Fibroblast of lung (primary cell): ENCODE results near the gene OGA. TPM values are rescaled to one million over a fixed set of nuclear protein-coding genes. Genes with fewer than 3 reads are reported as not detected.

Source experiments
- DNase-seq, 2 donors: peaks; one replicate each; pipeline versions ENCODE4 v3.0.0 to v3.0.0-alpha.2; 2010; ENCODE audit warnings: low read depth in 2 of 2
- H2AFZ ChIP-seq: 2 replicates; pipeline ENCODE4 v1.5.1; 2012; ENCODE audit warnings: low read length, control low read depth, inconsistent platforms
- H3K27ac ChIP-seq: 2 replicates; pipeline ENCODE4 v1.5.1; 2011; ENCODE audit warnings: low read length, control low read depth; ENCODE audit not compliant: insufficient read depth
- H3K27me3 ChIP-seq: 2 replicates; pipeline ENCODE4 v1.5.1; 2011; ENCODE audit warnings: mild to moderate bottlenecking, low read length; ENCODE audit not compliant: control insufficient read depth, insufficient read depth
- H3K36me3 ChIP-seq: 2 replicates; pipeline ENCODE4 v1.5.1; 2011; ENCODE audit warnings: low read length; ENCODE audit not compliant: control insufficient read depth, insufficient read depth
- H3K4me1 ChIP-seq: 2 replicates; pipeline ENCODE4 v1.5.1; 2011; ENCODE audit warnings: low read length; ENCODE audit not compliant: control insufficient read depth, insufficient read depth; ENCODE audit errors: extremely low read depth
- H3K4me2 ChIP-seq: 2 replicates; pipeline ENCODE4 v1.5.1; 2011; ENCODE audit warnings: low read length, control low read depth; ENCODE audit not compliant: insufficient read depth; ENCODE audit errors: extremely low read depth
- H3K4me3 ChIP-seq, 4 experiments: fragments of 200-600 bp in 1 of 4; sonication (generic) in 1 of 4; replicated peaks in 1 of 4; 2 replicates each; pipeline ENCODE4 v1.5.1; 2011 to 2016; ENCODE audit warnings: low read length in 4 of 4, low read depth in 3 of 4, mild to moderate bottlenecking in 3 of 4, control low read depth in 2 of 4, inconsistent platforms in 1 of 4, mixed read lengths in 1 of 4; ENCODE audit not compliant: insufficient read depth in 1 of 4; ENCODE audit errors: control extremely low read depth in 1 of 4
- H3K79me2 ChIP-seq: 2 replicates; pipeline ENCODE4 v1.5.1; 2012; ENCODE audit warnings: mild to moderate bottlenecking, low read length, inconsistent platforms; ENCODE audit not compliant: control insufficient read depth, insufficient read depth
- H3K9ac ChIP-seq: 2 replicates; pipeline ENCODE4 v1.5.1; 2011; ENCODE audit warnings: mild to moderate bottlenecking, low read length, control low read depth; ENCODE audit not compliant: insufficient read depth
- H3K9me3 ChIP-seq: 2 replicates; pipeline ENCODE4 v1.5.1; 2012; ENCODE audit warnings: low read depth, low read length; ENCODE audit not compliant: control insufficient read depth, insufficient read depth
- H4K20me1 ChIP-seq: 2 replicates; pipeline ENCODE4 v1.5.1; 2011; ENCODE audit warnings: low read length; ENCODE audit not compliant: control insufficient read depth, insufficient read depth; ENCODE audit errors: extremely low read depth
- EZH2 ChIP-seq: IDR thresholded peaks from 2 replicates; pipeline ENCODE4 v1.5.1; 2012; ENCODE audit warnings: low read length, control low read depth, mild to moderate bottlenecking; ENCODE audit errors: missing control alignments
- polyA plus RNA-seq, 2 donors: library from polyadenylated mRNA; depleted of rRNA in 1 of 2; stranded (reverse) in 1 of 2; unstranded in 1 of 2; fragments of >200 nt; gene quantifications; 2 replicates each; pipeline ENCODE4 v1.2.1, GENCODE V29; 2011 to 2012; ENCODE audit warnings: missing spikeins in 1 of 2
- total RNA-seq: library from RNA; depleted of rRNA; stranded (reverse); fragments of >200 nt; gene quantifications from 2 replicates; pipeline ENCODE4 v1.2.1, GENCODE V29; 2014
- TF ChIP-seq, protein P1 (sequence below), 2 donors: IDR thresholded peaks in 1 of 2; conservative IDR thresholded peaks in 1 of 2; 1 replicate in 1 of 2; 2 replicates in 1 of 2; pipeline ENCODE4 v1.5.1; 2011 to 2012; ENCODE audit warnings: low read length in 2 of 2, control low read depth in 1 of 2, inconsistent platforms in 1 of 2, low read depth in 1 of 2, mild to moderate bottlenecking in 1 of 2

OGA gene
- total and polyA plus RNA-seq, 2 donors (not counting 1 experiment from before 2014, with no cell fraction given): 69.9 to 193 TPM

DNA sequence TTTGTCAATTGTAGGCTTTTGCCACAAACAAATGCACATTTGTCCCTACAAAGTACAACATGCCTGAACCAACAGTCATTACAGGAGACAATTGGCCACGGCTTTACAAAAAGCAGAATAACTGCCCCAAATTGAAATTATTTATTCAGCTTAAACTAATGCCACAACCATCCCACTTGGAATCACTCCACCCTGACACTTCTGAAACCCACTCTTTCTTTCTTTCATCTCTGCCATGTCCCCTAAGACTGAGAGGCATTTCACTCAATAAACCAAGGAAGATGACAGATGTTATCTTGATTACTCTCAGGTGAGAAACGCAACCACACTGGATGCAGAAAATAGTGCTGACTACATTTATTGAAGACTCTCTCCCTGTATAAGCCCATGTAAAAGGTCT, 32.4 kb downstream of the OGA start:
- Histone ChIP-seq H3K27me3 (no peaks in the 10 kb centered on the region), H3K36me3 (peaks cover 3% of the 10 kb centered on the region), H3K27ac (no peak overlapping the region), H3K4me2 (no peak overlapping the region), H3K9me3 (no peaks in the 10 kb centered on the region), H4K20me1 (no peaks in the 10 kb centered on the region), H3K4me1 (peaks cover 2% of the 10 kb centered on the region), H3K79me2 (peaks cover 9% of the 10 kb centered on the region), H3K4me3 (no peak overlapping the region), H3K9ac (no peak overlapping the region), H2AFZ (no peak overlapping the region)
- DNase-seq: no peak
- TF ChIP-seq, protein P1, sequence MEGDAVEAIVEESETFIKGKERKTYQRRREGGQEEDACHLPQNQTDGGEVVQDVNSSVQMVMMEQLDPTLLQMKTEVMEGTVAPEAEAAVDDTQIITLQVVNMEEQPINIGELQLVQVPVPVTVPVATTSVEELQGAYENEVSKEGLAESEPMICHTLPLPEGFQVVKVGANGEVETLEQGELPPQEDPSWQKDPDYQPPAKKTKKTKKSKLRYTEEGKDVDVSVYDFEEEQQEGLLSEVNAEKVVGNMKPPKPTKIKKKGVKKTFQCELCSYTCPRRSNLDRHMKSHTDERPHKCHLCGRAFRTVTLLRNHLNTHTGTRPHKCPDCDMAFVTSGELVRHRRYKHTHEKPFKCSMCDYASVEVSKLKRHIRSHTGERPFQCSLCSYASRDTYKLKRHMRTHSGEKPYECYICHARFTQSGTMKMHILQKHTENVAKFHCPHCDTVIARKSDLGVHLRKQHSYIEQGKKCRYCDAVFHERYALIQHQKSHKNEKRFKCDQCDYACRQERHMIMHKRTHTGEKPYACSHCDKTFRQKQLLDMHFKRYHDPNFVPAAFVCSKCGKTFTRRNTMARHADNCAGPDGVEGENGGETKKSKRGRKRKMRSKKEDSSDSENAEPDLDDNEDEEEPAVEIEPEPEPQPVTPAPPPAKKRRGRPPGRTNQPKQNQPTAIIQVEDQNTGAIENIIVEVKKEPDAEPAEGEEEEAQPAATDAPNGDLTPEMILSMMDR (conservative IDR thresholded peaks at IDR 0.05 in 1 of 2, IDR thresholded peaks at IDR 0.05 in 1 of 2; ENCODE audit: low read depth in 1 of 2, low read length in 2 of 2): no peak
- no peak for TF ChIP-seq EZH2

DNA sequence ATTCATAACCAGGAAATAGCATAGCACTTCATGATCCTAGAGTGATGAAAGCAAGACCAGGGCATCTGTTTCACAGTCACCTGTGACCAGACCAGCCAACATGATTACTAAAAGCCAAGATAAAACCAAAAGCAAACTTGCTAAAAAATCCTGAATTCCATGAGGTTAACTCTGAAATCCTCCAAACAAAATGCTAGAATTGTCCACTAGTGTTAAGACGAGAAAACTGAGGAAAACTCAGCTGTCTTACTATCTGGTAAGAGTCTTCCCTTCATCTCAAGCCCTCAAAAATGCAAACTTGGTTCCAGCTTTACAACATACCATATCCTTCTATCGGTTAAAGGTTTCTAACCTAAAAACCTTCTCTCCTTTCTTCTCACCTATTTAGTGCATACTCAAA, 33.7 kb downstream of the OGA start:
- no peak overlapping the region for H3K27ac ChIP-seq
- peaks cover 9% of the 10 kb centered on the region for H3K79me2 ChIP-seq
- TF ChIP-seq EZH2: no peak
- TF ChIP-seq, protein P1 (conservative IDR thresholded peaks at IDR 0.05 in 1 of 2, IDR thresholded peaks at IDR 0.05 in 1 of 2; ENCODE audit: low read depth in 1 of 2, low read length in 2 of 2): no peak
- H3K4me2 ChIP-seq: no peak overlapping the region
- no peaks in the 10 kb centered on the region for H3K27me3 ChIP-seq
- no peak for DNase-seq
- H3K36me3 ChIP-seq: peaks cover 3% of the 10 kb centered on the region
- H3K4me3 ChIP-seq: no peak overlapping the region
- H4K20me1 ChIP-seq: no peaks in the 10 kb centered on the region
- no peak overlapping the region for H2AFZ ChIP-seq
- H3K9ac ChIP-seq: no peak overlapping the region
- peaks cover 7% of the 10 kb centered on the region for H3K4me1 ChIP-seq
- no peaks in the 10 kb centered on the region for H3K9me3 ChIP-seq

DNA sequence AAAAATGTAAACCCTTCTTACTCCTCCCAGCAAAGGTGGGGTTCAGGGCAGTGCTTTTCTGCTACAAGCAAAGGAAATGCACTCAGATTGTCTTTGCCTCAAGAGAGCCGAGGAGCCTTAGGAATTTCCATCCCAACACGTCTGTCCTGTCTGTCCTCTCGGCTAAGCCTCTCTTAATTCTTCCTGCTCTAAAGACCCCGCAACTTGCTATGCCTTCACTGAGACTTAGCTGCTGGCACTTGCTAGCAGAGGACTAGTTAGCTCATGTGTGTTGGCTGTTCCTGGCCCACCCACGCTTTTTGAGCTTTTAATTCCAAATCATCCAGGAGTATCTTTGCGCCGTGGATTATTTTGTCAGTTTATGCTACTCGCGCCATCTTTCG, 34.5 kb downstream of the OGA start:
- DNase-seq: peak in 1 of 2 donors; percentile 19
- H4K20me1 ChIP-seq: no peaks in the 10 kb centered on the region
- peak overlapping the region; percentile 84 for H3K27ac ChIP-seq
- peak overlapping the region; percentile 75 to 90 (median 83) for H3K4me3 ChIP-seq
- peak overlapping the region; percentile 68 for H3K9ac ChIP-seq
- peaks cover 2% of the 10 kb centered on the region for H3K36me3 ChIP-seq
- H3K27me3 ChIP-seq: no peaks in the 10 kb centered on the region
- TF ChIP-seq, protein P1 (conservative IDR thresholded peaks at IDR 0.05 in 1 of 2, IDR thresholded peaks at IDR 0.05 in 1 of 2; ENCODE audit: low read depth in 1 of 2, low read length in 2 of 2): no peak
- no peak for TF ChIP-seq EZH2
- peaks cover 7% of the 10 kb centered on the region for H3K4me1 ChIP-seq
- peaks cover 9% of the 10 kb centered on the region for H3K79me2 ChIP-seq
- peak overlapping the region; percentile 91 for H3K4me2 ChIP-seq
- peak overlapping the region; percentile 48 for H2AFZ ChIP-seq
- no peaks in the 10 kb centered on the region for H3K9me3 ChIP-seq
